Right ventricle myocardium inferior (tissue), 1 donor: ENCODE data around the gene PRKAR1A. TPM values are rescaled to one million over a fixed set of nuclear protein-coding genes. Genes with fewer than 3 reads are reported as not detected.
"Not testable (repeated sequence)": the region's sequence is repeated elsewhere in the genome, so short reads cannot be mapped to it uniquely, and the experiment has no call there.

ENCODE experiments used
- ATAC-seq: fragments of 200-7000 bp; cut with Tn5 transposase; one replicate; pipeline ENCODE4 v1.9.1; 2020; ENCODE audit warnings: mild to moderate bottlenecking, moderate library complexity
- DNase-seq: peaks from one replicate; pipeline ENCODE4 v3.0.0; 2021; ENCODE audit errors: missing footprints
- intact Hi-C: fragments of 100-400 bp; cut with DNase I; formaldehyde crosslinking; loops from one replicate; pipeline ENCODE4 v1.11.0; 2022
- total RNA-seq: library from RNA; stranded (reverse); fragmentation: NEBNext Ultra II Directional; extraction: Animal tissue kit (Norgen Biotek cat#: 25700); gene quantifications from one replicate; pipeline ENCODE4 v1.2.1, GENCODE V29; 2021
- donor health status: DM: no; HTN: yes; CAD: no; lungs with severe emphysema.

PRKAR1A gene
- total RNA-seq, 1 donor from 2014 or later: 584 TPM

DNA sequence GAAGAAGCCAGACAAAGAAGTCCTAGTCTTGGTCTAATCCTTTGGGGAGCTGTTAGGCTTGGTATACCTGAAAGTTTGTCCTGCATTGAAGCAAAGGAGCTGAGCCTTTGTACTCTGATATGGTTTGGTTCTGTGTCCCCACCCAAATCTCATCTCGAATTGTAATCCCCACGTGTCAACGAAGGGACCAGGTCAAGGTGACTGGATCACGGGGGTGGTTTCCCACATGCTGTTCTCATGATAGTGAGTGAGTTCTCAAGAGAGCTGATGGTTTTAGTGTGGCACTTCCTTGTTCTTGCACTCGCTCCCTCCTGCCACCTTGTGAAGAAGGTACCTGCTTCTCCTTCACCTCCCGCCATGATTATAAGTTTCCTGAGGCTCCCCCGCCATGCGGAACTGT lies 55.4 kb downstream of the PRKAR1A start:
- DNase-seq (no peak), ATAC-seq (no peak)
- intact Hi-C loops: no loop called here

DNA sequence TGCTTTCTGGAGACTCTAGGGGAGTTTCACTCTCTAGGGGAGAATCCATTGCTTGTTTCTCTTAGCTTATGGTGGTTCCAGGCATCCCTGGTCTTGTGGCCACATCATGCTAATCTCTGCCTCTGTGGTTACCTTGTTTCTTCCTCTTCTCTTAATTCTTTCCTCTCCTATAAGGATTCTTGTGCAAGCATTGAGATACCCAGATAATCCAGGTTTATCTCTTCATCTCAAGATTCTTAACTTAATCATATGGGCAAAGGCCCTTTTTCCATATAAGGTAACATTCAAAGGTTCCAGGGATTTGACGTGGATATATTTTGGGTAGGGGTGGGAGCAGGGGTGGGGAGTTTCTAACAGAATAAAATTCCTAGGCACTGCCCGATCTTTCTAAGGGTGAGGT lies 56.4 kb downstream of the PRKAR1A start:
- no peak for DNase-seq
- intact Hi-C loops: no loop called here
- no peak for ATAC-seq

DNA sequence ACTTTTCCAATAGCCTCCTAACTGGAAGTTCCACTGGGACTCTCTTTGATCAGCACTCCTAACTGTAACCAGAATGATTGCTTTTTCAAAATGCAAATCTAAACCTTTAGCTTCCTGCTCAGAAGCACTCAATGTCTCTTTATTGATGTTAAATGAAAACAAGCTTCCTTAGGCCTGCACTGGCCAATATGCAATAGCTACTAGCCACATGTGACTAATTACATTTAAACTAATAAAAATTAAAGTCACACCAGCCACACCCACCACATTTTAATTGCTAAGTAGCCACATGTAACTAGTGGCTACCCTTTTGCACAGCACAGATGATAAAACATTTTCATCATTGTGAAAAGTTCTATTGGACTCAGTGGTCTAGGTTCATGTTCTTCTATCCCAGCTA lies 57.1 kb downstream of the PRKAR1A start:
- DNase-seq (no peak), ATAC-seq (no peak)
- intact Hi-C loops: no loop called here

DNA sequence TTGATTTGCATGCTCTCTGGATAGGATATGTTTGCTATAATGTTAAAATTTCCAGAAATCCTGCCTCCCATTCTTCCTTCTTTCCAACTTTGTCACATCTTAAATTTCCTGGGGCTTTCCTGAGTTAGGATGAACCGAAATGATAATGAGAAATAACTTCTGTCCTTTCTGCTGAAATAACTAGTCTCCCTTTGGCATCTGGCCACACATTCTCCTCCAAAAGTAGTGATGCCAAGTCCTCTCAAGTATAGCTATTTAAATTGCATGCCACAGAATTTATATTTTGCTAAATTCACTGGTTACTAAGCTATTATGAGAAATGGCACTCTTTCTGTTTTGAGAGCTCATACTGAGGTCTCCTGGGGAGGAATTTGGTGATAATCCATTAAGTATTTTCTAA lies 58.3 kb downstream of the PRKAR1A start:
- DNase-seq: no peak
- intact Hi-C loops: no loop called here

DNA sequence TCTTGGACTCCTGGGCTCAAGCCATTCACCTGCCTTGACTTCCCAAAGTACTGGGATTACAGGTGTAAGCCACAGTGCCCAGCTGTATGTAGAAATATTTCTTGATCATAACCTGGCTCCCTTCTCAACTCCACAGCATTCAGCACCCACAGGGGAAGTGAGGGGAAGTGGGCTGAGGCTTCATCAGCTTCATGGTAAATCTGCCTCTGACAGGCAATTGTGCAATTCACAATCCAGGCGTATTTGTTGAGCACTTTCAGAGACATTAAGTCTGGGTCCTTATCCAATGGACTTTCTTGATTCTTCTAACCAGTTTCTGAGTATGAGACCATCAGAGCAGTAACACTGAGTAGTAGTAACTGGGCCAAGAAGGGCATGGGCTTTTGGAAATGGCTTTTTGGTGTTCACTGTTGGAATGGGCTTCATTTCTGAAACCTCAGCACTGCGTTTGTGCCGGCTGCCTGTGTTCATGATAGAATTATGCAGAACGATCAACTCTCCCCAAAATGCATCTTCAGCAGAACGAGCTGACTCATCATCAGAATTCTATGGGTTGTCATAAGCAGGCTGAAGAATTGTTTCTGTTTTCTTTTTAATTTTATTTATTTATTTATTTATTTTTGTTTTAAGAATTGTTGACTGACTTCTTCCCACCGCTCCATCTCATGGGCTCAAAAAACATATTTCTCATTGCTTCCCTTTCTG lies 60.1 kb downstream of the PRKAR1A start:
- intact Hi-C loops: no loop called here
- no peak for ATAC-seq
- no peak for DNase-seq

More for the DNA sequence above, 58.3 kb downstream of the PRKAR1A start:
- ATAC-seq: no peak

DNA sequence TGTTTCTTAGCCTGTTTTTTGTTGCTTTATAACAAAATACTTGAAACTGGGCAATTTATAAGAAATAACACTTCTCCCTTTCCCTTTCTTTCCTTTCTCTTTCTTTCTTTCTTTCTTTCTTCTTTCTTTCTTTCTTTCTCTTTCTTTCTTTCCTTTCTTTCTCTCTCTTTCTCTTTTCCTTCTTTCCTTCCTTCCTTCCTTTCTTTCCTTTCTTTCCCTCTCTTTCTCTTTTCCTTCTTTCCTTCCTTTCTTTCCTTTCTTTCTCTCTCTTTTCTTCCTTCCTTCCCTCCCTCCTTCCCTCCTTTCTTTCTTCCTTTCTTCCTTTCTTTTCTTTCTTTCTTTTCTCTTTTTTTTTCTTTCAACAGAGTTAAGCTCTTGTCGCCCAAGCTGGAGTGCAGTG lies 61.1 kb downstream of the PRKAR1A start:
- ATAC-seq (no peak), DNase-seq (no peak)
- intact Hi-C loops: no loop called here

DNA sequence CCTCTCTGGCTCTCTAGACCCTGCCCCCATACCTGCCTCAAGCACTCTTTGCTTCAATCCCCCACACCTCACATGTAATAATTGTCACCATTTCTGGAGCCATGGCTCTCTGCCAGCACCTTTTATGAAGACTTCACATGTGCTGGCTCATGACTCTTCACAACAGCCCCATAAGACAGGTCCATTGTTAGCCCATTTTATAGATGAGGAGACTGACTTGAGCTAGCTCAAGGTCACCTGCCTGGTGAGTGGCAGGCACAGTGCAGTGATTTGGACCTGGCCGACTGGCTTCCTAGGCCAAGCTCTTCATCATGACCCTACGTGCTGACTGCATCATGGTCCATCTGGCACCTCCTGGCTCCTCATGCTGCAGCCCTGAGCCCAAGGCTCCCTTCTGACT lies 63.9 kb downstream of the PRKAR1A start:
- DNase-seq: no peak
- intact Hi-C loops: no loop called here
- ATAC-seq: no peak

DNA sequence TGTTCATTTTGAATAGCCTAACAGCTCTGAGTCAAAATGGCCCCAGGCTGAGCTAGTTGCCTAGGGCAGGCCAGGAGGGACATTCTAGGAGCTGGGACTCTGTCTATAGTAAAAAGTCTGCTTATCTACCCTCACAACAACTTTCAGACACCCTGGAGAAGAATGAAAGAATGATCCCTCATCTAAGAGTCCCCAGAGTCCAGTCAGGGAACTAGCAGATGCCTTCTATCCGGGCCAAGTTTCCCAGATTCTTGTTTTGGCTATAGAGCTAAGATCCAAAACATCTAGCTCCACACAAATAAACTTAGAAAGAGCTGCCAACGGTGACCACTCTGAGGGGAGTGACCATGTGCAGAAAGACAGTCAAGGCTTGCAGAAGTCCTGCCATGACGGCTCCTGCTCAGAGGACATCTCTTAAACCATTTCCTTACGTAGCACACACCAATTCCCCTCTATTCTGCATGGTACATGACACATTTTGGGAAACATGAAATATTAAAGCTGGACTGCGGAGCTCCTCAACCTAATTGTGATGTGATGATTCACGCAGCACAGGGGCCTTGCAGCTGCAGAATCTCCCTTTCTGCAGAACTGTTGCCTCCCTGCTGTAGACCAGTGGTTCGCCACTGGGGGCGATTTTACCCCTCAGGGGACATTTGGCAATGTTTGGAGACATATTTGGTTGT lies 64.7 kb downstream of the PRKAR1A start:
- ATAC-seq: peak; percentile 82
- intact Hi-C loops: no loop called here
- DNase-seq: no peak

DNA sequence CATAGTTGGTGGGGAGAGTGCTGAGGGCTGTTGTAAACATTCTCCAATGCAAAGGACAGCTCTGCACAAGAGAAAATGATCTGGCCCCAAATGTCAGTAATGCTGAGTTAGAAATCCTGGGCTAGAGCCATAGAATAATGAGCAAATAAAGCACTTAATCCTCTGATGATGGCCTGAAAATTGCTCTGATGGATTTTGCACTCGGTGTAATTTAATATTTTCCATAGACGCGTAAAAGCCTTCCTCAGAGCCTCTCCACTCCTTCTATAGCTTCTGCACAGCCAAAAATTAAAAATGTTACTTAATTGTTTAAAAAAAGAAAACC lies 65.2 kb downstream of the PRKAR1A start:
- DNase-seq (no peak), ATAC-seq (no peak)
- intact Hi-C loops: no loop called here

DNA sequence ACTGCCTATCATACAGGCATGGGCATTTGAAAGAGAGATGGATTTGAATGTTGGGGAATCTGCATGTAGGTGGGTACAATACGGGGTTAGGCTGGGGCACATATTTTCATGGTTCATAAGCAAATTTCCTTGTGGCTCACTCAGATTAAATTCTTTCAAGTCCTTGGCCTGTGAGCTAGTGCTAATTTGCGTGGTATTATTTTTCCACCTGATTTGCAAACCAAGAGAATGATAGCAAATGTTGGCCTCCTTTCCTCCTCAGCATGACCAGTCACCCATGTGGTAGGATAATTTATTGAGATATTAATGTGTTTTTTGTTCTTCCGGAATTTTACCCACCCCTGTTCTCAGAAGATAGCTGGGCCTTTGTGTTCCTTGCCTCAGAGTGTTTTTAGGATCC lies 66.0 kb downstream of the PRKAR1A start:
- ATAC-seq (no peak), DNase-seq (no peak)
- intact Hi-C loops: no loop called here

DNA sequence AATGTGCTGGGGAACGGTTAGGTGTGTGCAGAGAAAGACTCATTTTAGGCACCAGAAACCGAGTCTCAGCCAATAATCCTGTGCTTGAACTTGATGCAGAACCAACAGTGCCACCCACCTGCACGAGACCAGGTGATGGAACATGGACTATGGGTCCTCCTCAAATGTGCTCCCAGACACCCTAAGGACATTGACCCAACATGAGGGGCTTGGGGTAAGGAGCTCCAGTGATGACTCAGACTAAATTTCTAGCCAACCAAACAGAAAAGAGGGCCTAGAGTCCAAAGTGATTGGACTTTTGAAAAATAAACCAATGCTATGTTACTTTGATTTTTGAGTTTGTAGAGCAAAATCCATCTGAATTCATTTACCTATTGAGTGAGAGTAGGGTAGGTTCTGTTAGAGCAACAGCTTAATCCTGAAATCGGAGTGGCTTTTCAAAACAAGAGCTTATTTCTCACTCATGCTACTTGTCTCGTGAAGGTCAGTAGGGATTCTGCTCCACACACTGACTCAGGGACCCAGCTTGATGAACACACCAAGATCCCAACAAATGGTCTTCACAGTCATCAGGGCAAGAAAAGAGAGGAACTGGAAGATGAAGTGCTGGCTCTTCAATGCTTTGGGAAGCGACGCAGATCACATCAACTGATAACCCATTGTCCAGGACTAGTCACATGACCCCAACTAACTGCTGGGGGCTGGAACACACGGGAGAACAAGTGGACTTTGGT lies 67.1 kb downstream of the PRKAR1A start:
- no peak for ATAC-seq
- intact Hi-C loops: no loop called here
- no peak for DNase-seq

DNA sequence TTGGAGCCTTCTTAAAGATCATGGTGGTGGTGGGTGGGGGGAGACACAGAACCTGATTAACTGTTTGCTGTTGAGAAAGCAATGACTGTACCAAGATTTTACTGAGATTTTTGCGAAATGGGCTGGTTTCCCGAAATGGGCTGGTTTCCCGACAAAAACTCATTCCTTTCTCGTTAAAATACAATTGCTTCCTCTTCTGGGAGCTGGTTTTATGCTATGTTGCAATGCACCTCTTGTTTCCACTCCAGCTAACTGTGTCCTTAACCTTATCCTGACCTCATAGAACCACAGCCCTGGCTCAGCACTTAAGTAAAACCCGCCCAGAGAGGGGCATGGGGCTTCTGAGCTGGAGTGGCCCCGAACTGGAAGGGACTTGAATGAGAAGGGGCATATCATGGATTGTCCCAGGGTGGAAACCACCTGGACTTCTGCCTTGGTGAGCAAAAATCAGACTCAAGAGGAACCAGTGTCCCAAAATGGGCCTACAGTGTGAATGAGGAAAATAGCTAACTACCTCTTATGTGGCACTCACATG lies 68.1 kb downstream of the PRKAR1A start:
- intact Hi-C loops: no loop called here
- peak; percentile 63 for ATAC-seq
- DNase-seq: no peak

DNA sequence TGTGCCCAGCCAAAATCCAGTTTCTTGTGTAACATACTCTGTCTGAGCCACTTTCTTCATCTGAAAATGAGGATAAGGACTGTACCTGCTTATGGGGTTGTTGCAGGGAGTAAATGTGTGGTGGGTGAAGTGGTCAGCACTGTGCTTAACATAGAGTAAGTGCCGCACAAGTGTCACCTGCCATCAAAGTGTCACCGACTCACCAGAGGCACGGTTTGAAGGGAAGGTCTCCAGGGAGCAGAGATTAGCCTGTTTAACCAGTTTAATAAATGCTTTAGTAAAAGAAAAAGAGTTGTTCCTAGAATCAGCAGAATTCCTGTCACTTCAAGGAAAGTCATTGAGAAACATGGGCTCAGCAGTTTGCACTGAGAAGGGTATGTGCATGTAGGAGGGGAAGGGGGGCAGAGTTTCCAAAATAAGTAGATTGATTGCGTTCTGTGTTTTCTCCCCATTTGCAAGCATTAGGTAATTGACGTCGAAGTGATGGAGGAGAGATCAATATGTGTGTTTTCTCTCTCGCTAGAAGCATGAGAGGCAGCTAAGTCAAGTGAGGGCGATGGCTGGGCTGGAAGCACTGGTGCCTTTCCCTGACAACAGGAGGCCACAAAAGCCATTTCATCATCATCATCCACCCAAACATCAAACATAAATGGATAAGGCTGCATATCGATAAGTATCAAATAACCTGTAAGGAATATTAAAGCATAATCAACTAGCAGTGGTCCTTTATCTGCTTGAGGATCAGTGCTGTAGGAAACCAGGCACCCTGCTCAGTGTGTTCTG lies 69.8 kb downstream of the PRKAR1A start:
- intact Hi-C loops: no loop called here
- no peak for DNase-seq
- ATAC-seq: no peak

DNA sequence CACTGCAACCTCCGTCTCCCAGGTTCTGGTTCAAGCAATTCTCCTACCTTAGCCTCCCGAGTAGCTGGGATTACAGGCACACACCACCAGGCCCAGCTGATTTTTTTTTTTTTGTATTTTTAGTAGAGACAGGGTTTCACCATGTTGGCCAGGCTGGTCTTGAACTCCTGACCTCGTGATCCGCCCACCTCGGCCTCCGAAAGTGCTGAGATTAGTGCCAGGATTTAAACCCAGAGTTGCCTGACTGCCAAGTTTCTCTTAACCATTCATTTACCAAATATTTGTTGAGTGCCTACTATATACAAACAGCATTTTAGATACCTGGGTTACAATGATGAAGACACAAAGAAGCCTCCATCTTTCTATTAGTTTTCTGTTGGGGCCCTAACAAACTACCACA lies 70.6 kb downstream of the PRKAR1A start:
- intact Hi-C loops, ATAC-seq, DNase-seq: not testable (repeated sequence)

DNA sequence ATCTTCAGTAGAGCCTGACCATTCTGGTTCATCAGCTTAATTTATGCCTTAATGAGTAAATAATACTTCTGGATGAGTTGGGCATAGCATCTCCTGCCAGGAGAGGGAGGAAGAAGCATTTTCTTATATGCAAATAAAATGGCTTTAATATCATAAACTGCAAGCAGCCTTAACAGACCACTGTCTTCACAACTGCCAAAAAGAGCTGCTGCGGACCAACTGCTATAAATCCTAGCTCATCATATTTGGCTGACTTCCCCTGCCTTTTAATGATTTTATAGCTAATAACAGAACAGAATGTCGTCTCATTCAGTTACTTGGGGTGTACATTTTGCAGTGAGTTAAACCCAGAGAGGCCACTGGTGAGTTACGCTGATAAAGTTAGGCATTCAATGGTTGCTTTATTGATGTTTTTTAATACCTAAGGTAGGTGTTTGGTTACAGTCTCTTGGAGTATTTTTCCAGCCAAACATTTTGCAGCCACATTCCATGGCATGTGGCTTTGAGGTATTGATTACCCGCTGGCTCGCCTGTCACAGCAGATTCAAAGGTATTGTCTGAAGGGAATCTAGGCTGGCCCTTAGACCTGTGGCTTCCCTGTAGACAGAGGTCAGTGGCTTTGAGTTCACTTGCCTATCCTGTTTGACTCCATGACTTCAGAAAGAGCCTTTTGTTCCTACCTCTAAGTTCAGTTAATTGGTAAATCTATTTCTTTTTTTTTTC lies 72.5 kb downstream of the PRKAR1A start:
- no peak for ATAC-seq
- intact Hi-C loops: no loop called here

DNA sequence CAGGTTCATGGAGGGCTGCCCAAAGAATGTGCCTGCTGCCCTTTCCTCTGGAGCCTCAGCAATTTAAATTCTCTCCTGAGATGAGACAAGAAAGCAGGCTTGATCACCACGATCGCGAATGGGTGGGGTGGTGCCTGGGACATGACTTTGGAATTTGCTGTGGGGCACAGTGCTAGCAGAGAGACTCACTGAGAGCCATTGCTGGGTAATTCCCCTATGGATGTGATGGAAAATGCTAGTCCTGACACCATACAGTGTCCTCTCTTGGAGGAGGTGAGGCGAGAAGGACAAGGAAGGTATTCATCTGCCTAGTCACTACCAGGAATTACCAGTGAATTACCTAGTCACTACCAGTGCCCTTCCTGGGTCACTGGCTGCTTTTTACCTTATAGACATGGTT lies 73.4 kb downstream of the PRKAR1A start:
- intact Hi-C loops: no loop called here
- no peak for DNase-seq
- ATAC-seq: no peak

More for the DNA sequence above, 72.5 kb downstream of the PRKAR1A start:
- no peak for DNase-seq

DNA sequence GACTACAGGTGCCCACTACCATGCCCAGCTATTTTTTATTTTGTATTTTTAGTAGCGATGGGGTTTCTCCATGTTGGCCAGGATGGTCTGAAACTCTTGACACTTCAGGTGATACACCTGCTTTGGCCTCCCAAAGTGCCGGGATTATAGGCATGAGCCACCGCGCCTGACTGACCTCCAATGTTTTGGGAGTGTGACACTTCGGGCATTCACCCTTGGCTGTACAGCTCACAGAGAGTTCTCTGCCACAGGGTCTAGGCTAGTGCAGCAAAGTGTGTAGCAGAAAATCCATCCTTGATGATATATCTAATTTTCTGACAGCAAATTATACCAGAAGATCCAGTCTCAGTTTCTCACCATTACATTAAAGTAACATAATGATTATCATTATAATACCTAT lies 74.8 kb downstream of the PRKAR1A start:
- DNase-seq: no peak
- intact Hi-C loops: no loop called here
- no peak for ATAC-seq

DNA sequence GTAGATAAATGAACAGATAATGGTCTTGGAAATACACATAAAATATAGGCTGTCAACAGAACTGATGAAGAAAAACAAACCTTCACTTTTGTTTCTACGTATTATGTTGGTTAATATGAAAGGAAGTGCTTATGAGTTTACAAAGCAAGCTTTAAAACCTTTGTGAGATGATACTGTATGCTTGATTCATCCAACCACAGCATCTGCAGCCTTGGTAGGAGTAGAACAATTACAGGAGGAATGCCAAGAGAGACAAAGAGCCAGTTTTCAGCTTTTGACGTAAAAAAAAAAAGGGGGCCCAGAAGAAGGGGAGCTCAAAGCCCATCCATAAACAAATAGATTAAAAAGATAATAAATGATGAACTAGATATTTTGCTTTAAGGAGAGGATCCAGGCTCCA lies 75.6 kb downstream of the PRKAR1A start:
- intact Hi-C loops: no loop called here
- ATAC-seq (no peak), DNase-seq (no peak)

DNA sequence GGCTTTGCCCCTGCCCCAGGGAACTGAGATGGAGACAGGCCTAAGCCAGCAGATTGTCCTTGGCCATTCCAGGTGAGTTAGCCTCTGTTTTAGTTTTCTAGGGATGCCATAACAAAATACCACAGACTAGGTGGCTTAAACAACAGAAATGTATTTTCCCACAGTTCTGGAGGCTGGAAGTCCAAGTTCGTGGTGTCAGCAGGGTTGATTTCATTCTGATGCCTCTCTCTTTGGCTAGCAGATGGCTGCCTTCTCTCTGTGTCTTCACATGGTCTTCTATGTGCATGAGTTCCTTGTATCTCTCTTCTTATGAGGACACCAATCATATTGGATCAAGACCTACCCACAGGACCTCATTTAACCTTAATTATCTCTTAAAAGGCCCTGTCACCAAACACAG lies 76.1 kb downstream of the PRKAR1A start:
- ATAC-seq (no peak), DNase-seq (no peak)
- intact Hi-C loops: no loop called here
